ENCODE data around the gene FTMT.

- TF ChIP-seq CTCF (IDR thresholded peaks at IDR 0.05; ENCODE audit: low read depth, low read length, poor library complexity, severe bottlenecking): no peak
- no peak for TF ChIP-seq EZH2phosphoT487 (IDR thresholded peaks at IDR 0.05; ENCODE audit: borderline replicate concordance, low read length)
These were observed 31.9 kb upstream of the FTMT start for GRCh38 chr5:121819682-121820261.
